ENCODE data around the gene PRPF40B.

GRCh38 chr12:49662998-49663843 lies 39.9 kb downstream of the PRPF40B start:
- TF ChIP-seq CTCF (IDR thresholded peaks at IDR 0.05; ENCODE audit: poor library complexity) (no peak), EZH2 (IDR thresholded peaks at IDR 0.05; ENCODE audit: borderline replicate concordance) (no peak), EZH2phosphoT487 (IDR thresholded peaks at IDR 0.05; ENCODE audit: low read depth, severe bottlenecking, unreplicated experiment) (no peak)
